WTC11 (cell line): Measurements from ENCODE around the gene KIF22. TPM values are rescaled to one million over a fixed set of nuclear protein-coding genes. Genes with fewer than 3 reads are reported as not detected.

Experiments
- ATAC-seq: fragments of 200-7000 bp; cut with Tn5 transposase; 2 replicates; pipeline ENCODE4 v1.10.0; 2021; ENCODE audit warnings: mild to moderate bottlenecking, moderate library complexity
- CTCF ChIA-PET: fragments of 300-600 bp; sonication (Branson Sonifier 250); formaldehyde crosslinking; loops from one replicate; lab custom pipeline; 2021; ENCODE audit warnings: antibody characterized with exemption; lab: Charles Lee
- POLR2A ChIA-PET: fragments of 350-600 bp; sonication (Branson Sonifier 250); formaldehyde crosslinking; loops from one replicate; lab custom pipeline; 2021; ENCODE audit warnings: antibody characterized with exemption; lab: Charles Lee
- DNase-seq: peaks from one replicate; pipeline ENCODE4 v3.0.0; 2021; ENCODE audit warnings: low spot score
- H3K27ac Mint-ChIP-seq: 2 replicates; pipeline ENCODE4 v1.8.0; 2021; ENCODE audit warnings: mixed read lengths
- H3K27me3 Mint-ChIP-seq: 2 replicates; pipeline ENCODE4 v1.8.0; 2021; ENCODE audit warnings: low read depth, mild to moderate bottlenecking, moderate library complexity, mixed read lengths
- H3K36me3 Mint-ChIP-seq: 2 replicates; pipeline ENCODE4 v1.8.0; 2021; ENCODE audit warnings: mixed read lengths
- H3K4me1 Mint-ChIP-seq: 2 replicates; pipeline ENCODE4 v1.8.0; 2022; ENCODE audit warnings: mixed read lengths
- H3K4me3 Mint-ChIP-seq: 2 replicates; pipeline ENCODE4 v1.8.0; 2021; ENCODE audit warnings: mild to moderate bottlenecking, moderate library complexity, mixed read lengths
- H3K9me3 Mint-ChIP-seq: 2 replicates; pipeline ENCODE4 v1.8.0; 2021; ENCODE audit warnings: mixed read lengths
- AFF4 ChIP-seq: sonication (generic); formaldehyde crosslinking; IDR thresholded peaks from 2 replicates; pipeline ENCODE4 v1.8.1; 2023; ENCODE audit warnings: mild to moderate bottlenecking, missing genetic modification reagents, borderline replicate concordance
- ARID4B ChIP-seq: sonication (generic); formaldehyde crosslinking; IDR thresholded peaks from 2 replicates; pipeline ENCODE4 v1.8.0; 2023; ENCODE audit warnings: missing genetic modification reagents, mild to moderate bottlenecking, borderline replicate concordance
- CREB1 ChIP-seq: sonication (generic); formaldehyde crosslinking; IDR thresholded peaks from 2 replicates; pipeline ENCODE4 v1.8.0; 2023; ENCODE audit warnings: mild to moderate bottlenecking, missing genetic modification reagents
- EMX1 ChIP-seq: fragments of 250-450 bp; sonication (Bioruptor Pico); IDR thresholded peaks from 2 replicates; pipeline ENCODE4 v1.8.0; 2021; ENCODE audit warnings: mild to moderate bottlenecking
- FOXJ3 ChIP-seq: sonication (generic); formaldehyde crosslinking; IDR thresholded peaks from 2 replicates; pipeline ENCODE4 v1.9.0; 2021; ENCODE audit warnings: missing genetic modification reagents, mild to moderate bottlenecking, borderline replicate concordance
- FOXP1 ChIP-seq: sonication (generic); formaldehyde crosslinking; IDR thresholded peaks from 2 replicates; pipeline ENCODE4 v1.8.0; 2022; ENCODE audit warnings: missing genetic modification reagents, mild to moderate bottlenecking, moderate library complexity, borderline replicate concordance
- FOXP4 ChIP-seq: sonication (generic); formaldehyde crosslinking; IDR thresholded peaks from 2 replicates; pipeline ENCODE4 v1.8.0; 2022; ENCODE audit warnings: mild to moderate bottlenecking, missing genetic modification reagents
- GABPB1 ChIP-seq: sonication (generic); formaldehyde crosslinking; IDR thresholded peaks from 2 replicates; pipeline ENCODE4 v1.8.1; 2023; ENCODE audit warnings: mild to moderate bottlenecking, missing genetic modification reagents
- GTF2I ChIP-seq: fragments of 250-450 bp; sonication (Bioruptor Pico); conservative IDR thresholded peaks from 2 replicates; pipeline ENCODE4 v1.4.0; 2021; ENCODE audit warnings: mild to moderate bottlenecking
- IRF2 ChIP-seq: sonication (generic); formaldehyde crosslinking; IDR thresholded peaks from 2 replicates; pipeline ENCODE4 v1.8.0; 2022; ENCODE audit warnings: low read depth, missing genetic modification reagents, borderline replicate concordance
- MXD4 ChIP-seq: fragments of 250-450 bp; sonication (Bioruptor Pico); IDR thresholded peaks from 2 replicates; pipeline ENCODE4 v1.8.0; 2021; ENCODE audit warnings: mild to moderate bottlenecking, moderate library complexity, borderline replicate concordance
- NR1H2 ChIP-seq: sonication (generic); formaldehyde crosslinking; IDR thresholded peaks from 2 replicates; pipeline ENCODE4 v1.9.0; 2021; ENCODE audit warnings: mild to moderate bottlenecking, moderate library complexity, missing genetic modification reagents
- SMAD3 ChIP-seq: sonication (generic); formaldehyde crosslinking; IDR thresholded peaks from 2 replicates; pipeline ENCODE4 v1.8.0; 2022; ENCODE audit warnings: missing genetic modification reagents, mild to moderate bottlenecking, borderline replicate concordance
- ZBTB21 ChIP-seq: sonication (generic); formaldehyde crosslinking; IDR thresholded peaks from 2 replicates; pipeline ENCODE4 v1.8.1; 2023; ENCODE audit warnings: mild to moderate bottlenecking, missing genetic modification reagents, borderline replicate concordance
- ZMAT4 ChIP-seq: fragments of 250-450 bp; sonication (Bioruptor Pico); IDR thresholded peaks from 2 replicates; pipeline ENCODE4 v1.9.0; 2021; ENCODE audit warnings: mild to moderate bottlenecking
- ZNF138 ChIP-seq: sonication (generic); formaldehyde crosslinking; conservative IDR thresholded peaks from 2 replicates; pipeline ENCODE4 v1.8.1; 2022; ENCODE audit warnings: mild to moderate bottlenecking, moderate library complexity, missing genetic modification reagents
- ZNF263 ChIP-seq: sonication (generic); formaldehyde crosslinking; IDR thresholded peaks from 2 replicates; pipeline ENCODE4 v1.8.1; 2022; ENCODE audit warnings: low read depth, mild to moderate bottlenecking, moderate library complexity, missing genetic modification reagents
- total RNA-seq: library from RNA; stranded (reverse); gene quantifications from 3 replicates; pipeline ENCODE4 v1.2.3, GENCODE V29; 2021
- TF ChIP-seq, protein P1 (sequence below): sonication (generic); formaldehyde crosslinking; IDR thresholded peaks from 2 replicates; pipeline ENCODE4 v1.8.1; 2023; ENCODE audit warnings: mild to moderate bottlenecking, missing genetic modification reagents
- TF ChIP-seq, protein P2 (sequence below): sonication (generic); formaldehyde crosslinking; IDR thresholded peaks from 2 replicates; pipeline ENCODE4 v1.8.1; 2022; ENCODE audit warnings: missing genetic modification reagents, borderline replicate concordance
- TF ChIP-seq, protein P3 (sequence below): fragments of 250-450 bp; sonication (Bioruptor Pico); conservative IDR thresholded peaks from 2 replicates; pipeline ENCODE4 v1.9.0; 2021; ENCODE audit warnings: mild to moderate bottlenecking

The KIF22 gene
- total RNA-seq, 1 experiment from 2014 or later: 182 TPM

DNA sequence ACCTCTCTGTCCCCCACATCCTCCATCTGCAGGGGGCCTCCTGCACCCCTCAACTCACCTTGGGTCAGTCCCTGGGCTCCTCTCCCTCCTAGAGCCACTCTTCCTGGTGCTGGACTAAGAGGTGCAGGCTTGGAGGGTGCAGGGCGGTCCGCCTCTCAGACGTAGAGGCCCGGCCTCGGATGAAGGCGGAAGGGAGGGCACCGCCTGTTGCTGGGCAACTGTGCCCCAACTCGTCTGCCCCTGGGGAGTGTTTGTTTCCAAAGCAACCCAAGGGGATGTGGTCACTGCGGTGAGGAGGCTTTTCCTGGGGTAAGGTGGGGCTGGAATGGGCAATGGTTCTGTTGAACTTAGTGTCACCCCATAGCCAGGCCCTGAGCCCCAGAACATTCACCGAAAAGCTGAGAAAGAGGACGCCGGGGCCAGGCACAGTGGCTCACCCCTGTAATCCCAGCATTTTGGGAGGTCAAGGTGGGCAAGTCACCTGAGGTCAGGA, 44.7 kb upstream of the KIF22 start, which contains the start of gene C16orf54:
C16orf54 (minus strand) TSS at position 138 of the 493 bp plus-strand sequence. CDS start 1,039 bp downstream, outside the sequence.
- Mint-ChIP-seq H3K27ac (peak within 1 kb of the TSS; percentile 45; the same call in 1 of the 2 replicates), H3K36me3 (peaks cover 31% of the 10 kb centered on the region), H3K27me3 (peaks cover 8% of the 10 kb centered on the region), H3K9me3 (peaks cover 15% of the 10 kb centered on the region), H3K4me1 (peaks cover 16% of the 10 kb centered on the region), H3K4me3 (no peak within 1 kb of the TSS)
- DNase-seq: no peak
- peak; percentile 5 for ATAC-seq
- CTCF ChIA-PET: interaction anchor here (1.2 to 2.5 kb wide), 2 partner anchors 9 to 39 kb away, joined by 4 to 7 read pairs; no protein-coding TSS in a partner anchor
- POLR2A ChIA-PET: interaction anchor here (0.8 kb wide), 1 partner anchor 44 kb away, joined by 5 read pairs; the partner anchor contains the start of gene KIF22
- TF ChIP-seq, protein P1, sequence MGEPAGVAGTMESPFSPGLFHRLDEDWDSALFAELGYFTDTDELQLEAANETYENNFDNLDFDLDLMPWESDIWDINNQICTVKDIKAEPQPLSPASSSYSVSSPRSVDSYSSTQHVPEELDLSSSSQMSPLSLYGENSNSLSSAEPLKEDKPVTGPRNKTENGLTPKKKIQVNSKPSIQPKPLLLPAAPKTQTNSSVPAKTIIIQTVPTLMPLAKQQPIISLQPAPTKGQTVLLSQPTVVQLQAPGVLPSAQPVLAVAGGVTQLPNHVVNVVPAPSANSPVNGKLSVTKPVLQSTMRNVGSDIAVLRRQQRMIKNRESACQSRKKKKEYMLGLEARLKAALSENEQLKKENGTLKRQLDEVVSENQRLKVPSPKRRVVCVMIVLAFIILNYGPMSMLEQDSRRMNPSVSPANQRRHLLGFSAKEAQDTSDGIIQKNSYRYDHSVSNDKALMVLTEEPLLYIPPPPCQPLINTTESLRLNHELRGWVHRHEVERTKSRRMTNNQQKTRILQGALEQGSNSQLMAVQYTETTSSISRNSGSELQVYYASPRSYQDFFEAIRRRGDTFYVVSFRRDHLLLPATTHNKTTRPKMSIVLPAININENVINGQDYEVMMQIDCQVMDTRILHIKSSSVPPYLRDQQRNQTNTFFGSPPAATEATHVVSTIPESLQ (CRISPR knock-in tag): no peak
- no peak for TF ChIP-seq AFF4 (CRISPR knock-in tag)
- no peak for TF ChIP-seq IRF2 (CRISPR knock-in tag)
- 0 out of 2 replicates have a peak, but pooled peaks have one; percentile 24 for TF ChIP-seq ZBTB21 (CRISPR knock-in tag)
- no peak for TF ChIP-seq FOXP4 (CRISPR knock-in tag)
- no peak for TF ChIP-seq MXD4 (CRISPR knock-in tag)
- TF ChIP-seq ZNF263 (CRISPR knock-in tag): no peak
- TF ChIP-seq, protein P2, sequence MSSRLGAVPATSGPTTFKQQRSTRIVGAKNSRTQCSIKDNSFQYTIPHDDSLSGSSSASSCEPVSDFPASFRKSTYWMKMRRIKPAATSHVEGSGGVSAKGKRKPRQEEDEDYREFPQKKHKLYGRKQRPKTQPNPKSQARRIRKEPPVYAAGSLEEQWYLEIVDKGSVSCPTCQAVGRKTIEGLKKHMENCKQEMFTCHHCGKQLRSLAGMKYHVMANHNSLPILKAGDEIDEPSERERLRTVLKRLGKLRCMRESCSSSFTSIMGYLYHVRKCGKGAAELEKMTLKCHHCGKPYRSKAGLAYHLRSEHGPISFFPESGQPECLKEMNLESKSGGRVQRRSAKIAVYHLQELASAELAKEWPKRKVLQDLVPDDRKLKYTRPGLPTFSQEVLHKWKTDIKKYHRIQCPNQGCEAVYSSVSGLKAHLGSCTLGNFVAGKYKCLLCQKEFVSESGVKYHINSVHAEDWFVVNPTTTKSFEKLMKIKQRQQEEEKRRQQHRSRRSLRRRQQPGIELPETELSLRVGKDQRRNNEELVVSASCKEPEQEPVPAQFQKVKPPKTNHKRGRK (CRISPR knock-in tag): no peak
- TF ChIP-seq, protein P3, sequence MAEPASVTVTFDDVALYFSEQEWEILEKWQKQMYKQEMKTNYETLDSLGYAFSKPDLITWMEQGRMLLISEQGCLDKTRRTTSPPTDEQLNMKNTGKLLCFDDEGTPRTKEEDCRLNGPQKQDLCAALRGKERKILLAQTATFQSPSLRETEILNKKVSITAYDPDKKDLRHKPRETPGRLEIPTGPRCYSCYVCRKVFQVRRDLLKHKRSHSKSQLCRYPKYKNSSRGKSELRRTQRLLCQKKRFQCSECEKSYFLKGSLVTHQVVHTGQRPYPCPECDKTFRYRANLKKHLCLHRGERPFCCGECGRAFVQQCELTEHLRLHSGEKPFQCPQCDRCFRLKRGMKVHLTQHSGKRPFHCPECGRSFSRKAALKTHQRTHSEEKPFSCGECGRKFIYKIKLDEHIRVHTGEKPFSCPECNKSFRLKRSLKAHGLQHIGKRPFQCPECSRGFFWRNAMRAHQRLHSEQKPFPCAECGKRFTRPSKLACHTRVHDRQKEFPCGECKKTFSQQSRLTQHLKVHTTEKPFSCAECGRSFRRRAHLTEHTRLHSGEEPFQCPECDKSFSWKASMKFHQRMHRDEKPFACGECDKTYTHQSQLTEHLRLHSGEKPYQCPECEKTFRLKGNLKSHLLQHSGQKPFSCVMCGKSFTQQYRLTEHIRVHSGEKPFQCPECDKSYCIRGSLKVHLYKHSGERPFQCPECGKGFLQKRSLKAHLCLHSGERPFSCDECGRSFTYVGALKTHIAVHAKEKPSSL: no peak
- TF ChIP-seq SMAD3 (CRISPR knock-in tag): no peak
- no peak for TF ChIP-seq GTF2I (CRISPR knock-in tag)
- TF ChIP-seq FOXP1: no peak
- no peak for TF ChIP-seq ZMAT4 (CRISPR knock-in tag)
- no peak for TF ChIP-seq NR1H2
- no peak for TF ChIP-seq ZNF138 (CRISPR knock-in tag)
- no peak for TF ChIP-seq ARID4B (CRISPR knock-in tag)
- TF ChIP-seq CREB1 (CRISPR knock-in tag): no peak
- peak; percentile 20; the same call in 1 of the 2 replicates for TF ChIP-seq EMX1 (CRISPR knock-in tag)
- no peak for TF ChIP-seq GABPB1 (CRISPR knock-in tag)
- no peak for TF ChIP-seq FOXJ3 (CRISPR knock-in tag)
